Astrocyte (in vitro differentiated cells and primary cell): ENCODE data around the gene UBE4A. TPM values are rescaled to one million over a fixed set of nuclear protein-coding genes. Genes with fewer than 3 reads are reported as not detected.
"Not testable (repeated sequence)": the region's sequence is repeated elsewhere in the genome, so short reads cannot be mapped to it uniquely, and the experiment has no call there.

Source experiments
- DNase-seq: peaks from one replicate; pipeline ENCODE4 v3.0.0-alpha.2; 2010; ENCODE audit warnings: low read depth
- FAIRE-seq: peaks from 2 replicates; lab custom pipeline; 2011; peaks lifted over from hg19 to GRCh38; lab: Jason Lieb, UNC
- H2AFZ ChIP-seq: 2 replicates; pipeline ENCODE4 v1.6.0; 2012; ENCODE audit warnings: low read depth, low read length, inconsistent platforms
- H3K27ac ChIP-seq: 2 replicates; pipeline ENCODE4 v1.5.1; 2011; ENCODE audit warnings: low read depth, low read length, inconsistent platforms
- H3K27me3 ChIP-seq: 2 replicates; pipeline ENCODE4 v1.6.0; 2011; ENCODE audit warnings: low read length, inconsistent platforms; ENCODE audit not compliant: insufficient read depth
- H3K36me3 ChIP-seq: 2 replicates; pipeline ENCODE4 v1.5.1; 2011; ENCODE audit warnings: low read length, inconsistent platforms; ENCODE audit not compliant: insufficient read depth
- H3K4me1 ChIP-seq: 2 replicates; pipeline ENCODE4 v1.5.1; 2011; ENCODE audit warnings: low read length, inconsistent platforms; ENCODE audit not compliant: insufficient read depth
- H3K4me2 ChIP-seq: 2 replicates; pipeline ENCODE4 v1.6.0; 2012; ENCODE audit warnings: low read length, inconsistent platforms
- H3K4me3 ChIP-seq: 2 replicates; pipeline ENCODE4 v1.5.1; 2011; ENCODE audit warnings: low read depth, mild to moderate bottlenecking, low read length, inconsistent platforms; ENCODE audit not compliant: insufficient read depth
- H3K79me2 ChIP-seq: 2 replicates; pipeline ENCODE4 v1.6.0; 2012; ENCODE audit warnings: mild to moderate bottlenecking, low read length, inconsistent platforms; ENCODE audit not compliant: insufficient read depth
- H3K9ac ChIP-seq: 2 replicates; pipeline ENCODE4 v1.6.0; 2012; ENCODE audit warnings: mild to moderate bottlenecking, low read length, inconsistent platforms
- H3K9me3 ChIP-seq: 2 replicates; pipeline ENCODE4 v1.5.1; 2012; ENCODE audit warnings: low read depth, mild to moderate bottlenecking, low read length, inconsistent platforms; ENCODE audit not compliant: insufficient read depth
- H4K20me1 ChIP-seq: 2 replicates; pipeline ENCODE4 v1.6.0; 2012; ENCODE audit warnings: low read length, inconsistent platforms; ENCODE audit not compliant: insufficient read depth
- H3K27ac Mint-ChIP-seq: one replicate; pipeline ENCODE4 v1.8.0; 2021; ENCODE audit warnings: mild to moderate bottlenecking, mixed read lengths; ENCODE audit not compliant: unreplicated experiment
- H3K27me3 Mint-ChIP-seq: one replicate; pipeline ENCODE4 v1.8.0; 2021; ENCODE audit warnings: low read depth, mixed read lengths; ENCODE audit not compliant: unreplicated experiment
- H3K36me3 Mint-ChIP-seq: one replicate; pipeline ENCODE4 v1.8.0; 2021; ENCODE audit warnings: low read depth, mixed read lengths; ENCODE audit not compliant: unreplicated experiment
- H3K4me1 Mint-ChIP-seq: one replicate; pipeline ENCODE4 v1.8.0; 2021; ENCODE audit warnings: low read depth, mixed read lengths; ENCODE audit not compliant: unreplicated experiment
- H3K4me3 Mint-ChIP-seq: one replicate; pipeline ENCODE4 v1.8.0; 2021; ENCODE audit warnings: mild to moderate bottlenecking, moderate library complexity, mixed read lengths; ENCODE audit not compliant: unreplicated experiment
- H3K9me3 Mint-ChIP-seq: one replicate; pipeline ENCODE4 v1.8.0; 2021; ENCODE audit warnings: mild to moderate bottlenecking, mixed read lengths; ENCODE audit not compliant: unreplicated experiment
- EZH2 ChIP-seq: IDR thresholded peaks from 2 replicates; pipeline ENCODE4 v1.6.1; 2012; ENCODE audit warnings: mild to moderate bottlenecking, low read length, inconsistent platforms; ENCODE audit not compliant: insufficient read depth
- total RNA-seq: library from RNA; stranded (reverse); gene quantifications from 2 replicates; pipeline ENCODE4 v1.2.1, GENCODE V29; 2021
- TF ChIP-seq, protein P1 (sequence below): IDR thresholded peaks from 2 replicates; pipeline ENCODE4 v1.5.1; 2011; ENCODE audit warnings: low read depth, mild to moderate bottlenecking, inconsistent platforms, low read length, moderate library complexity; ENCODE audit not compliant: insufficient read depth

Gene UBE4A
- total RNA-seq, 1 donor from 2014 or later, result 38.8 TPM

DNA sequence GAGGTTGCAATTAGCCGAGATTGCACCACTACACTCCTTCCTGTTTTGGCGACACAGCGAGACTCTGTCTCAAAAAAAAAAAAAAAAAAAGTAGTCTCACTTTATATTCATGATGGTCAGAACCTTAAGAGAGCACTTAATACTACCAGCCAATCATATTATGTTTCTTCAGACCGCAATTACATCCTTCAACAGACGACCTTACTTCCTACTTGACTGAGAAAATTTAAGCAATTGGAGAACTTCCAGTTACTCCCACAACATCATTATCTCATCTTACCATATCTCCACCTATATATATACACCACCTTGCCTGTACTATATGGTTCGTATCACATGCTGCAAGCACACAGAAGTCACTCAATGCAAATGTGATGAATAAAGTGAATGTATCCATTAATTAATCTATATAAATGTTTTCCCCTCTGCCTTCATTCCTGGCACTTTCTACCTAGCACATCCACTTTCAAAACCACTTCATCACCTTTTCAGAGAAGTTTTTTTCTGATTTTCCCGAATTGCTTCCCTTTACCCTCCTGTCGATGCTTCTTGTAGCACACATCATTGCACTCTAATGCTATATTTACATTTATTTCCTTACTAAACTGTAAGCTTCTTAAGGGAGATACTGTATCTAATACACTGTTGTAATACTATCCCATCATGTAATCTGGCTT, 55.8 kb downstream of the UBE4A start:
- Mint-ChIP-seq H3K9me3 (no peaks in the 10 kb centered on the region), H3K4me3 (no peak overlapping the region), H3K4me1 (peaks cover 11% of the 10 kb centered on the region), H3K27ac (no peak overlapping the region), H3K27me3 (no peaks in the 10 kb centered on the region), H3K36me3 (peaks cover 2% of the 10 kb centered on the region)
- no peaks in the 10 kb centered on the region for H3K9me3 ChIP-seq
- peaks cover 2% of the 10 kb centered on the region for H3K36me3 ChIP-seq
- FAIRE-seq (no peak), DNase-seq (no peak)
- peak overlapping the region; percentile 24 for H3K9ac ChIP-seq
- H4K20me1 ChIP-seq, result no peaks in the 10 kb centered on the region
- H3K27me3 ChIP-seq, result no peaks in the 10 kb centered on the region
- TF ChIP-seq, protein P1, sequence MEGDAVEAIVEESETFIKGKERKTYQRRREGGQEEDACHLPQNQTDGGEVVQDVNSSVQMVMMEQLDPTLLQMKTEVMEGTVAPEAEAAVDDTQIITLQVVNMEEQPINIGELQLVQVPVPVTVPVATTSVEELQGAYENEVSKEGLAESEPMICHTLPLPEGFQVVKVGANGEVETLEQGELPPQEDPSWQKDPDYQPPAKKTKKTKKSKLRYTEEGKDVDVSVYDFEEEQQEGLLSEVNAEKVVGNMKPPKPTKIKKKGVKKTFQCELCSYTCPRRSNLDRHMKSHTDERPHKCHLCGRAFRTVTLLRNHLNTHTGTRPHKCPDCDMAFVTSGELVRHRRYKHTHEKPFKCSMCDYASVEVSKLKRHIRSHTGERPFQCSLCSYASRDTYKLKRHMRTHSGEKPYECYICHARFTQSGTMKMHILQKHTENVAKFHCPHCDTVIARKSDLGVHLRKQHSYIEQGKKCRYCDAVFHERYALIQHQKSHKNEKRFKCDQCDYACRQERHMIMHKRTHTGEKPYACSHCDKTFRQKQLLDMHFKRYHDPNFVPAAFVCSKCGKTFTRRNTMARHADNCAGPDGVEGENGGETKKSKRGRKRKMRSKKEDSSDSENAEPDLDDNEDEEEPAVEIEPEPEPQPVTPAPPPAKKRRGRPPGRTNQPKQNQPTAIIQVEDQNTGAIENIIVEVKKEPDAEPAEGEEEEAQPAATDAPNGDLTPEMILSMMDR, result no peak
- TF ChIP-seq EZH2, result no peak
- peak overlapping the region; percentile 13 for H3K4me2 ChIP-seq
- H3K4me1 ChIP-seq, result peaks cover 9% of the 10 kb centered on the region
- no peaks in the 10 kb centered on the region for H3K79me2 ChIP-seq
- no peak overlapping the region for H3K27ac ChIP-seq
- H3K4me3 ChIP-seq, result no peak overlapping the region
- H2AFZ ChIP-seq, result no peak overlapping the region

DNA sequence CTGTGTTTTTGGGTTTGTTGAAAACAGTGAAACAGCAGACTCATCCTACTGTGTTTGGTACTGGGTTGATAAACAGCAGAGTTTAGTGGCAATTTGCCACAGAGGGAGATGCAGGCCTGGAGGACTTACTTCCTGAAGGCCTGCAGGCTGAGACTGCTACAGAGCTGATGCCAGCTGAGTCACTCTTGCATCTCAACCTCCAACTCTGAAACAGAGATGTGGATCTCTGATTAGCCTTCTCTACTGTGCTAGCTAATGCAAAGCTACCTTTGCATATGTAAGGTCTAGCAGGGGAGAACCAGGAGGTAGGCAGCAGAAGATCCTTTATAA, 56.3 kb downstream of the UBE4A start:
- Histone ChIP-seq H2AFZ (no peak overlapping the region), H3K9ac (peak overlapping the region; percentile 24), H3K27me3 (no peaks in the 10 kb centered on the region), H3K36me3 (no peaks in the 10 kb centered on the region), H3K4me2 (peak overlapping the region; percentile 13), H3K4me1 (peaks cover 9% of the 10 kb centered on the region), H3K27ac (no peak overlapping the region), H3K79me2 (no peaks in the 10 kb centered on the region), H4K20me1 (no peaks in the 10 kb centered on the region), H3K4me3 (no peak overlapping the region), H3K9me3 (no peaks in the 10 kb centered on the region)
- no peaks in the 10 kb centered on the region for H3K9me3 Mint-ChIP-seq
- no peaks in the 10 kb centered on the region for H3K36me3 Mint-ChIP-seq
- no peak for TF ChIP-seq EZH2
- TF ChIP-seq, protein P1, result no peak
- DNase-seq (peak; percentile 94), FAIRE-seq (peak; percentile 93)
- no peaks in the 10 kb centered on the region for H3K27me3 Mint-ChIP-seq
- peaks cover 11% of the 10 kb centered on the region for H3K4me1 Mint-ChIP-seq
- H3K4me3 Mint-ChIP-seq, result no peak overlapping the region
- no peak overlapping the region for H3K27ac Mint-ChIP-seq

DNA sequence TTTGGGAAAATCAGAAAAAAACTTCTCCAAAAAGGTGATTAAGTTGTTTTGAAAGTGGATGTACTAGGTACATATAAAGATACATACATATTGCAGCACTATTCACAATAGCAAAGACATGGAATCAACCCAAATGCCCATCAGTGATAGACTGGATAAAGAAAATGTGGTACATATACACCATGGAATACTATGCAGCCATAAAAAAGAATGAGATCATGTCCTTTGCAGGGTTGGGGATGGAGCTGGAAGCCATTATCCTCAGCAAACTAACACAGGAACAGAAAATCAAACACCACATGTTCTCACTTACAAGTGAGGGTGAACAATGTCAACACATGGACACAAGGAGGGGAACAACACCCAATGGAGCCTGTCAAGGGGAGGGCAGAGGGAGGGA, 57.5 kb downstream of the UBE4A start:
- H3K36me3 ChIP-seq, H3K9me3 Mint-ChIP-seq, H3K4me1 ChIP-seq, H3K27me3 ChIP-seq, FAIRE-seq, H4K20me1 ChIP-seq, H2AFZ ChIP-seq, H3K36me3 Mint-ChIP-seq, H3K4me3 Mint-ChIP-seq, DNase-seq, H3K4me2 ChIP-seq, H3K9me3 ChIP-seq, H3K27ac Mint-ChIP-seq, H3K4me3 ChIP-seq, H3K9ac ChIP-seq, H3K27me3 Mint-ChIP-seq, H3K79me2 ChIP-seq, H3K27ac ChIP-seq: not testable (repeated sequence)
- peaks cover 11% of the 10 kb centered on the region for H3K4me1 Mint-ChIP-seq
